OCI-LY3 (cell line): Measurements from ENCODE around the gene UGT1A4.

Experiments used
- EZH2phosphoT487 ChIP-seq: fragments of 200-600 bp; shearing (Covaris generic); IDR thresholded peaks from 2 replicates; pipeline ENCODE4 v1.6.1; 2018; ENCODE audit warnings: antibody characterized with exemption, mixed run types, low read depth
- TF ChIP-seq, protein P1 (sequence below): fragments of 200-600, 300-600 bp; sonication (generic); IDR thresholded peaks from 2 replicates; pipeline ENCODE4 v1.5.1; 2014; ENCODE audit warnings: antibody characterized with exemption, low read length, low read depth

- TF ChIP-seq, protein P1, sequence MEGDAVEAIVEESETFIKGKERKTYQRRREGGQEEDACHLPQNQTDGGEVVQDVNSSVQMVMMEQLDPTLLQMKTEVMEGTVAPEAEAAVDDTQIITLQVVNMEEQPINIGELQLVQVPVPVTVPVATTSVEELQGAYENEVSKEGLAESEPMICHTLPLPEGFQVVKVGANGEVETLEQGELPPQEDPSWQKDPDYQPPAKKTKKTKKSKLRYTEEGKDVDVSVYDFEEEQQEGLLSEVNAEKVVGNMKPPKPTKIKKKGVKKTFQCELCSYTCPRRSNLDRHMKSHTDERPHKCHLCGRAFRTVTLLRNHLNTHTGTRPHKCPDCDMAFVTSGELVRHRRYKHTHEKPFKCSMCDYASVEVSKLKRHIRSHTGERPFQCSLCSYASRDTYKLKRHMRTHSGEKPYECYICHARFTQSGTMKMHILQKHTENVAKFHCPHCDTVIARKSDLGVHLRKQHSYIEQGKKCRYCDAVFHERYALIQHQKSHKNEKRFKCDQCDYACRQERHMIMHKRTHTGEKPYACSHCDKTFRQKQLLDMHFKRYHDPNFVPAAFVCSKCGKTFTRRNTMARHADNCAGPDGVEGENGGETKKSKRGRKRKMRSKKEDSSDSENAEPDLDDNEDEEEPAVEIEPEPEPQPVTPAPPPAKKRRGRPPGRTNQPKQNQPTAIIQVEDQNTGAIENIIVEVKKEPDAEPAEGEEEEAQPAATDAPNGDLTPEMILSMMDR, result no peak
- no peak for TF ChIP-seq EZH2phosphoT487
Measured at GRCh38 chr2:233813236-233814055, 94.9 kb downstream of the UGT1A4 start.
